Lower lobe of right lung (tissue), 2 donors: ENCODE results near the gene NR2C1. TPM values are rescaled to one million over a fixed set of nuclear protein-coding genes. Genes with fewer than 3 reads are reported as not detected.
"Not testable (repeated sequence)": the region's sequence is repeated elsewhere in the genome, so short reads cannot be mapped to it uniquely, and the experiment has no call there.

ENCODE experiments used
- ATAC-seq, 2 donors: fragments of 200-7000 bp; cut with Tn5 transposase; one replicate each; pipeline ENCODE4 v1.9.1; 2020 to 2022; ENCODE audit warnings: mild to moderate bottlenecking in 2 of 2, moderate library complexity in 2 of 2
- DNase-seq: peaks from one replicate; pipeline ENCODE4 v3.0.0-alpha.2; 2020
- H3K27ac ChIP-seq: fragments of 200-600 bp; one replicate; pipeline ENCODE4 v1.8.0; 2022
- H3K27me3 ChIP-seq: fragments of 200-600 bp; one replicate; pipeline ENCODE4 v1.8.0; 2022; ENCODE audit warnings: low read depth
- H3K36me3 ChIP-seq: fragments of 200-600 bp; one replicate; pipeline ENCODE4 v1.8.0; 2022; ENCODE audit warnings: mild to moderate bottlenecking
- H3K4me1 ChIP-seq: fragments of 200-600 bp; one replicate; pipeline ENCODE4 v1.8.0; 2022
- H3K4me3 ChIP-seq: fragments of 200-600 bp; one replicate; pipeline ENCODE4 v1.8.0; 2022; ENCODE audit warnings: mild to moderate bottlenecking
- H3K9me3 ChIP-seq: fragments of 200-600 bp; one replicate; pipeline ENCODE4 v1.8.0; 2022
- CTCF ChIP-seq: fragments of 200-600 bp; IDR thresholded peaks from one replicate; pipeline ENCODE4 v1.8.0; 2022; ENCODE audit warnings: antibody characterized with exemption, mild to moderate bottlenecking
- intact Hi-C: fragments of 100-400 bp; cut with DNase I; formaldehyde crosslinking; loops from one replicate; pipeline ENCODE4 v1.11.0; 2022
- total RNA-seq: library from RNA; stranded (reverse); fragmentation: NEBNext Ultra II Directional; extraction: Animal tissue kit (Norgen Biotek cat#: 25700); gene quantifications from one replicate; pipeline ENCODE4 v1.2.1, GENCODE V29; 2021
- donor health status: DM: no; HTN: yes; CAD: no; lungs with severe emphysema.

NR2C1 gene
- total RNA-seq, 1 donor from 2014 or later: 38.2 TPM

GRCh38 chr12:94994312-94994711 is 79.1 kb downstream of the NR2C1 start:
- peaks cover under 1% of the 10 kb centered on the region for H3K4me1 ChIP-seq
- intact Hi-C loops: no loop called here
- H3K27me3 ChIP-seq: no peaks in the 10 kb centered on the region
- TF ChIP-seq CTCF: no peak
- no peak for ATAC-seq
- H3K9me3 ChIP-seq: no peaks in the 10 kb centered on the region
- H3K4me3 ChIP-seq: no peak overlapping the region
- no peak for DNase-seq
- H3K27ac ChIP-seq: no peak overlapping the region
- peaks cover 54% of the 10 kb centered on the region for H3K36me3 ChIP-seq

DNA sequence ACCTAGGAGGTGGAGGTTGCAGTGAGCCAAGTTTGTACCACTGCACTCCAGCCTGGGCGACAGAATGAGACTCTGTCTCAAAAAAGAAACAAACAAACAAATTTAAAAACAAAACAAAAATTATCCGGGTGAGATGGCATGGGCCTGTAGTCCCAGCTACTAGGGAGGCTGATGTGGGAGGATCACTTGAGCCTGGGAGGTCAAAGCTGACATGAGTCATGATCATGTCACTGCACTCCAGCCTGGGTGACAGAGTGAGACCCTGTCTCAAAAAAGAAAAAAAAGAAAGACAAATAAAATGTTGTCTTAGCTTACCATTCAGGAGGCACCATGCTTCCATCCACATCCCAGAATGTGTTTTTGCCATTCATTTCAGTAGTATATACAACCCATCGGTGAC is 79.6 kb downstream of the NR2C1 start:
- H3K4me1 ChIP-seq, DNase-seq, H3K4me3 ChIP-seq, H3K27me3 ChIP-seq, H3K27ac ChIP-seq, ATAC-seq, H3K9me3 ChIP-seq, intact Hi-C loops: not testable (repeated sequence)
- H3K36me3 ChIP-seq: peaks cover 54% of the 10 kb centered on the region

DNA sequence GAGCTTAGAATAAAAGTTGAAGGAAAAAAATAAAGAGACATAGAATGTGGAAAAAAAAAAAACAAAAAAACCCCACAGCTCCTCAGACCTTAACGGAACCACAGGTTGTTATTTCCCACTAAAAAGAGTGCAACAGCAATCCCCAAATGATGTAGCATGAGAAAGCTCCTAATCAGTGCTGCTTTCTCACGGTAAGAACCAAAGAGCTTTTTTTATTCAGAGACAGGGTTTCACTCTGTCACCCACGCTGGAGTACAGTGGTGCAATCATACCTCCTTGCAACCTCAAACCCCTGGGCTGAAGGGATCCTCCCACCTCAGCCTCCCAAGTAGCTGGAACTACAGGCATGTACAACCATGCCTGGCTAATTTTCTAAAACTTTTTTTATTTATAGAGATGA is 83.2 kb downstream of the NR2C1 start:
- ATAC-seq (no peak), DNase-seq (no peak)
- H3K9me3 ChIP-seq: no peaks in the 10 kb centered on the region
- TF ChIP-seq CTCF: no peak
- intact Hi-C loops: no loop called here
- no peak overlapping the region for H3K27ac ChIP-seq
- H3K27me3 ChIP-seq: no peaks in the 10 kb centered on the region
- peaks cover 50% of the 10 kb centered on the region for H3K36me3 ChIP-seq
- H3K4me3 ChIP-seq: no peak overlapping the region
- H3K4me1 ChIP-seq: no peaks in the 10 kb centered on the region

GRCh38 chr12:94988471-94988870 is 84.9 kb downstream of the NR2C1 start:
- DNase-seq (no peak), ATAC-seq (no peak)
- Histone ChIP-seq H3K4me3 (no peak overlapping the region), H3K9me3 (no peaks in the 10 kb centered on the region), H3K27me3 (no peaks in the 10 kb centered on the region), H3K4me1 (no peaks in the 10 kb centered on the region), H3K36me3 (peaks cover 38% of the 10 kb centered on the region), H3K27ac (no peak overlapping the region)
- intact Hi-C loops: no loop called here
- no peak for TF ChIP-seq CTCF

- no peak overlapping the region for H3K4me3 ChIP-seq
- ATAC-seq (no peak), DNase-seq (no peak)
- no peaks in the 10 kb centered on the region for H3K27me3 ChIP-seq
- intact Hi-C loops: no loop called here
- H3K4me1 ChIP-seq: no peaks in the 10 kb centered on the region
- no peak for TF ChIP-seq CTCF
- H3K36me3 ChIP-seq: peaks cover 32% of the 10 kb centered on the region
- H3K9me3 ChIP-seq: no peaks in the 10 kb centered on the region
- H3K27ac ChIP-seq: no peak overlapping the region
These were observed 85.6 kb downstream of the NR2C1 start for GRCh38 chr12:94987801-94988200.

DNA sequence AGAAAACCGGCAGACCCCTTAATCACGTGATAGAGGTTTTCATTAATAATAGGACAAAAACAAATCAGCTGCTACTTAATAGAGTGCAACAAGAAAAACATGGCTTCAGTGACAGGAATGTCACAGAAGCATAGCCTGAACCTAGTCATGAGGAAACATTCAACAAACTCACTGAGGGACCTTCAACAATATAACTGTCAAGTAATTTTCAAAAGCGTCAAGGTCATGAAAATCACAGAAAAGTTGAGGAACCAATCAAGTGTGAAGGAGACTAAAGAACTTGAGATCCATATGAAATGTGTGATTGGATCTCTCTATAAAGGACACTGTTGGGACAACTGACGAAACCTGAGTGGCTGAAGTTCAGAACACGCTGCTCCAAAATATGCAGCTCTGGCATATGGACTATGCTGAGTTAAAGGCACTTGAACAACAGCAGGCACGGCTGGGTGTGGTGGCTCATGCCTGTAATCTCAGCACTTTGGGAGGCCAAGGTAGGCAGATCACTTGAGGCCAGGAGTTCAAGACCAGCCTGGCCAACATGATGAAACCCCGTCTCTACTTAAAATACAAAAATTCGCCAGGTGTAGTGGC is 86.2 kb downstream of the NR2C1 start:
- Histone ChIP-seq H3K9me3 (no peaks in the 10 kb centered on the region), H3K4me3 (no peak overlapping the region), H3K27ac (no peak overlapping the region), H3K27me3 (no peaks in the 10 kb centered on the region), H3K4me1 (no peaks in the 10 kb centered on the region), H3K36me3 (peaks cover 25% of the 10 kb centered on the region)
- DNase-seq (no peak), ATAC-seq (no peak)
- TF ChIP-seq CTCF: no peak
- intact Hi-C loops: no loop called here

GRCh38 chr12:94985099-94985498 is 88.3 kb downstream of the NR2C1 start:
- H3K4me1 ChIP-seq, intact Hi-C loops, H3K4me3 ChIP-seq, H3K9me3 ChIP-seq, ATAC-seq, H3K27me3 ChIP-seq, H3K27ac ChIP-seq, DNase-seq: not testable (repeated sequence)
- H3K36me3 ChIP-seq: peaks cover 18% of the 10 kb centered on the region
